ENCODE data around the gene NIN.

Gene NIN

DNA sequence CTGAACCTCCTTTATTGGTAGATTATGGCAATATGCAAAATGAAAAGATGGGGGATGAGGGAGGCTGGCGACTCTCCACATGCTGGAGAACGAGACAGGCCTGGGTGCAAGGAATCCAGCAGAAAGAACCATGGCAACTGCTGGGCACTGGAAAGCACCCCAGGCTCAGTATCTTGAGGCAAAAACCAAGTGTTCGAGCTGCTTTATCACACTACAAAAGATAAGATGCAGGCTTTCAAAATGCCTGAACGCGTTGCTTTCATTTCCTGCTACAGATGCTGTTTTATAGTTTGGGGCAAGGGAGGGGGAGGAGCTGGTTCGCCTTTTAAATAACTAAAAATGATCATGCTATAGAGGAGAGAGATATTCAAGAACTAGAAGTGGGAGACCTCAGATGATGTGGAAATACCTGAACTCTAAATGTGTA is 38.9 kb downstream of the NIN start:
- DNase-seq (ENCODE audit: low spot score): no peak

DNA sequence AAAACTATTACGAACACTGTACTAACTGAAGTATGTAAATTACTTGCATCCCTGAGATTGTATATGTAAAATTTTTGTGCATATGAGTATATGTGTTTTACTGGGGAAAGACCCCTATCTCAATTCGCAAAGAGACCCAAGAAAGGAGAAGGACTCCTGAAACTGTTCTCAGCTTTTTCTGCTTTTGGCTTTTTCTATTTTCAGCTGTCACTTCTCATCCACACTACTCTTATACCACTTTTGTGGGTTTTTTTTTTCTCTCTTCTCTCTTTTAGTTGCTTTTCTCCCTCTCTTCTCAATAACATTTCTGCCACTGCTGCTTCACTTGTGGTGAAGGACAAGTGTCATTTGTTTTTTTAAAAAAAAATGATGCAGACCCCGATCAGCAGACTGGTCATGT is 39.8 kb downstream of the NIN start:
- DNase-seq (ENCODE audit: low spot score): no peak

DNA sequence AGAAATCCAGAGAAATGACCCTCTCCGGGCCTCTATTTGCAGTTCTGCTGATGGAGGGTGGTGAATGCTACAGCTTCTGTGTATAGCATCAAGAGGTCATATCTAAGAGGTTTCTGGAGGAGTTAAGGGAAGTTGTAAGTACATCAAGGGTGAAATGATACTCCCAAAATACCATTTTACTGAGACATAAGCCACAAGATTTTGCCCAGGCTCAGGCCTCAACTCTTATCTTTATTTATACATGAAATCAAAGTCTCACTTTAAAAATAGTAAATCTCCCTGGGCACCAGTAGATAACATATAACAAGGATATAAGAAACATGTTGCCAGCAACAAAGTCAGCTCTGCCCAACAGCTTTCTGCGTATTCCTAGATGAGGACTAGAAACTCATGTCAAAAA is 40.4 kb downstream of the NIN start:
- no peak for DNase-seq (ENCODE audit: low spot score)

DNA sequence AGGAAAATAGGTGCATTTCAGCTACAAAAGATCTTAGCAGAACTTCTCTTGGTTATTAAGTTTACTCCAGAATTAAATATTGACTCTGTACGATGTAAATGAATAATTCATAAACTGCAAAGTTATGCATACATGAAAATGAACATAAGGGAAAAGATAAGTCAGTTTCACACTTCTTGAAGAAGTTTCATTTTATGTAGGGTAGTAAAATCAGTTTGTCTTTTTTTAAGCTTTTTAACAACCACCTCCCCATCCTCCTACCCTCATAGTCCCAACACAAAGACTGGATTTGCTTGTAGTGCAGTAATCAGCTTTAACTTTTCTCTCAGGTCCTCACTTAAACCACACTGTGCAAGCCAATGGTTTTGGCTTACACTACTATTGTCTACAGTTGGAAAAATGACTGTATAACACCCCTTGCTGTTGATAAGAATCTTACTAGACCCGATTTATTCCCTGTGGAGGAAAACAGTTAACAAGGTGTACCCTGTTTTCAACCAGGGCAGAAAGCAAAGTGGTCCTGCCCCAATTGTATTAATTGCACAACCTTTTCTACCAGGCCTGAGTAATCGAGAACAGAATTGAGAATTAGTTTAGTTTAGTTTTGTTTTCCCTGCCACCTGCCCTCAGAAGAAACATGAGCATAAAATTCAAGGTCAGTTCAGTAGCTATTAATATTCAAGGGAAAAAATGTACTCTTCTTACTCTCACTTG is 44.1 kb downstream of the NIN start:
- DNase-seq (ENCODE audit: low spot score): no peak

DNA sequence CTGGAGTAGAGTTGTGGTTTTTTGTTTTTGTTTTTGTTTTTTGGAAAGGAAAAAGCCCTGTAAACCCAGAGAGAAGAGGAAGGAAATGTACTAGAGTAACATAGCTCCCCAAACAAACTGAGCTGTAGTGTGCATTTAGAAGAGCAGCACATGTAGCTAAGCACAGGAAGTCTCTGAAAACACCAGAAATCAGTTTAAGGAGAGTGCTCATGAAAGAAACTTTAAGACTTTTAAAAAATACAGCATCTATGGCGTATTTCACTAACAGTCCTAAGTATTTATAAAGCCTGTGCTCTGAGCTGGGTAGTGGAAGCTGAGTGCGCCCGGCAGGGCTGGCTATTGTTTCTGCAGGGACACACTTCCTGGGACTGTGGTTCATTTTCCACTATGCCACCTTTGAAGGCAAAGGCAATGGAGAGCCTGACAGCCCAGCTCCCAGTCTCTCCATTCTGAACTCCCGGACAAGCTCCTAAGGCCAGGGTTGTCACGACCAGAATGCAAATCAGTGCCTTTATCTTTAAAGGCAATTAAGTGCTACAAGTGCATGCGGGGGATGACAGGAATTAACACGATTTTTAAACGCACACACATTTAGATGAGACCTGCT is 45.4 kb downstream of the NIN start:
- no peak for DNase-seq (ENCODE audit: low spot score)

DNA sequence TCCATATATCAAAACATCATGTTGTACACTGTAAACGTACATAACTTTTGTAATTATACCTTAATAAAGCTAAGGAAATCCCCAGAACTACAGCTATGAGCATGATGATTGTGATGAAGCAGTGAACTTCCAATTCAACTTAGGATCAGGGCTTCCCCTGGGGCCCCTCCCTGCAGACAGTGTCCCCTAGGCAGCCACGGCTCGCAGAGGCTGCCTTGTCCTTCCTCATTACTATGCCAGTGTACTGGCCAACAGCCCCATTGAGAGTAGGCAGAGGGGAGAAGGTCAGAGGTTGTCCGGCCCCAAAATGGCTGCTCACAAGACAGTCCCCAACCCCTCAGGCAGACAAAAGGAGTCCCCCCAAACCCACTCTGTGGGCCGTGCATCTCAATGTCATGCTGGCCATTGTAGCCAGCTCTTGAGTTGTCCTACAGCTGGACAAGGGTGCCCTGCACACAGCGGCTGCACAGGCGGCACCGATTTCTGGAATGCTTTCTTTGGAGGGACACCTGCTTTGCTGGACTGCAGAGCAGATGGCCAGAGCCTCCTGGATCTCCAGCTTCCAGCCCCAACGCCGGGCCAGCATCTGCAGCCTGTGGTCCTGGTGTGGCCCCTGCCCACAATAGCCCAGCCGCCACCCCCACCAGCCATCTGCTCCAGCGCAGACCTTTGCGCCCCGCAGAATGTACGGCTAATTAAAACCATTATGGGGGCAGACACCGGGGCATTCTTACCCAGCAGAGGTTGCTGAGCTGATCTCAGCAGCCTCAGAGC is 46.1 kb downstream of the NIN start:
- DNase-seq (ENCODE audit: low spot score): no peak

DNA sequence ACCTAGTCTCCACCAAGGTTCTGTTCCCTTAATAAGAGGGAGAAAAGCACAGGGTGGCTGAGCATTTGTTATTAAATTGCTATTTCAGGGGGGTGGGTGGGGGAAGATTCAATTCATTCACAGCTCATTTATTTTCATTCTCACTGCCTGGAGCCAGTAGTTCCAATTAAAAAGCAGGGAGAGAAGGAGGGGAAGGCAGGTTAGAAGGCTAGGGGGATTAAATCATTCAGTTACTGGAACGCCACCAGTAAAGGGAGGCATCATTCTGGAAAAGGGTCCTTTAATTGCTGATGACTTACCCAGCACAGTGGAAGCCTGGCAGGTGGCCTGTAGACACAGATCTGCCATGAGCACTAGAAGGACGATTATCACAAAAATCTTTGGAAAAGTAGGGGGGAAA is 47.4 kb downstream of the NIN start:
- no peak for DNase-seq (ENCODE audit: low spot score)

DNA sequence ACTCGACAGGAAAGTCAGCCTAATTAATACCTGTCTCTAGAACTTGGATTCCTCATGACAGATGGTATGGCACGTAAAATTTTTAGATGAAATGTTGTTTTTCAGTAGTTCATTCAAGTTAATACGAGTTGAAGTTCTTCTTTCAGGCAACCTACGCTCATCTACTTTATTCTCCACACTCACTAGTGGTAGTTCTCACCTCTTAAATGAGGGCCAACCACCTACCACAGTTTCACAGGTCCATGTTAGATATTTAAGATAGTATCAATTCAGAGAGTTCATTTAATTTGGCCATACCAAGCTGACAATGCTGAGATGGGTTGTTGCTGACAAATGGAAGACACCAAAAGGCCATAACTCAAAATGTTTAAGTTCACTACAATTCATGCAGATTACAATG is 50.6 kb downstream of the NIN start:
- no peak for DNase-seq (ENCODE audit: low spot score)

DNA sequence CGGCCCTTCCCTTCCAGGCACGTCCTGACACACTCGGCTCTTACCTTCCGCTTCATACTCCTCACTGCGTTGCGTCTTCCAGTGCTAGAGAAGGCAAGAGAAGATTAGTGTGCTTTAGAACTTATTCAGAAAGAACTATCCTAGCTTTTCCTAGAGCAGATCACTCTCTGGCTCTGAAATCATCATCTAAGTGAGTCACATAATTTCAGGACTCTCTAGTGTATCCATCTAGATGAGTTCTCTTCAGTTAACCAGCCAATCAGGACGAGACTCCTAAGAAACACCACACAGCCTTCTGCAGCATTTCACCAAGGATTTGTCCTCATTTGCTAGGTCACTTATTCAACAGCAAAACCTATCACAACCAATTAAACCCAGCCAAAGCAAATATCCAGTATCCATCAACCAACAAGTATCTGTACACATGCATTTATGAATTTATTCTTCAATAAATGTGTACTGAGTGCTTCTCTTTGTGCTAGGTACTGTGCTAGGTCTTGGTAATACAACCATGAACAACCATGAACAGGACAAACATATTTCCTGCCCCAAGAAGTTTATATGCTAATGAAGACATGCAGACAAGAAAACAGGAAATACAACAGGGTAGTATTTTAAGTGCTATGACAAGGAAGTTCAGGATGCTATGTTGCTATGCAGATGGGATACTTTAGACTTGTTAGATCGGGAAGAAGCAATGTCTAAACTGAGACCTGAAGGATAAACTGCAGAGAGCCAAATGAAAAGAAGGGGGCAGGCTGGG is 52.1 kb downstream of the NIN start:
- DNase-seq (ENCODE audit: low spot score): no peak

DNA sequence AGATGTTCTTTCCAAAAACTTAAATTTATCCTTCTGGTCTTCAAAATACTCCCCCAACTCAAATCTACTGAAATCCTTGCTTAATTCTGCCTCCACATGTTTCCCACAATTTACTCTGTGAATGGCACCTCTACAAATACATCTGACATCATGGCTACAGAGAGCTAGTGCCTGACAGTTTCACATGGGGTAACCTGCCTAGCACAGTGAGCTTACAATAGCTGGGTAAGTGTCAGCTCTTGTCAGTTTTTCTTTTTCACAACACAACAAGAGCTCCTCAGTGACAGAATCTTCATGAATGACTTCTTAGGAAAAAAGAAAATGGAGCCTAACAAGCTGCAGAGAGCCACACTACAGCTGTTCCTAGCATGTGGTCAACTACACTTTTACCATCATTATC is 54.4 kb downstream of the NIN start:
- DNase-seq (ENCODE audit: low spot score): no peak

DNA sequence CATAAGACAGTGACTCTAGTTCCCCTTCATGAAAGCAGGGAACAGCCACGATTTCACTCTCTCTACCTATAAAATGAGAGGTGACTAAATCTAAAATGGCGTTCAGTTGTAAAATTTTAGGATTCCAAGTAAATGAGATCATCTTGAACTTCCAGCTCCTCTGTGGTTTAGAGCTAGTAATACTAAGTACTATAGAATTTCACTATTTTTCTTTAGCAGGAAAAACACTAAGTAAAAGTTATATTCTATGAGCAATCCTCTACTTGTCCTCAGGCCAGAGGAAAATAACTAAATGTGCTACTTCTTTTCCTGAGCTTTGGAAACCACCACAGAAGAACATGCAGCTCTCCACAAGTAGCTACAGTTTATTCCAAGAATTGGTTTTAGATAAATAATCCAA is 55.6 kb downstream of the NIN start:
- no peak for DNase-seq (ENCODE audit: low spot score)

DNA sequence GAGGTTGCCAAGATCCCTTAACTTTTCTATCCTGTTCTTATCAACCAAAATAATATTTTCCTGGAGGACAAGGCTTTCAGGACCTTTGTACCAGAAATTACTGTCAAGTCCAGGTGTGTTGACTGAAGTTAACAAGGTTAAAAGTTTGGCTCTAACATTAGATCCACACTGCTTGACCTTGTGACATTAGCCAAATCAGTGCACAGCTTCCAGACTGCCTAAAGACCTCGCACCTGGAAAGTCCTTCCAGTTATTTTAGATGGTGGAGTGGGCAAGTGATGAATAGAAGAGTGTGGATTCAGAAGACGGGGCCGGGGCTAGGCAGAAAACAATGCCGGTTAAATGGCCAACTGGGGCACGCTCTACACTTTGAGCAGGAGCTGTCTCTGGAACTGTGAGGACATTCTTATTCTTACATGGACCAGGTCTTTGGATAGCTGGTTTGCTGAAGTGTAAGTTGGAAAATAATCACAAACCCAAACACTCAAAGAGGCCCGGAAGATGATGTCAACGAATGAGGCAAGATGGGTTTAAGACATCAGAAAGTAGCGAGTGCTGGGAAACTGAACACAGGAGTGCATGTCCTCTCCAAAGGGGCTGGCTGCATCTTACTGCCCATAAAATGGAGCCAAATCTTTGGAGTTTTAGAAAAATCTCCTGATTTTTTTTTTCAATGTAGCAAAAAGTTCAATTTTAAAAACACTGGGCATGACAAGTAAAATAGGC is 56.3 kb downstream of the NIN start:
- DNase-seq (ENCODE audit: low spot score): no peak

DNA sequence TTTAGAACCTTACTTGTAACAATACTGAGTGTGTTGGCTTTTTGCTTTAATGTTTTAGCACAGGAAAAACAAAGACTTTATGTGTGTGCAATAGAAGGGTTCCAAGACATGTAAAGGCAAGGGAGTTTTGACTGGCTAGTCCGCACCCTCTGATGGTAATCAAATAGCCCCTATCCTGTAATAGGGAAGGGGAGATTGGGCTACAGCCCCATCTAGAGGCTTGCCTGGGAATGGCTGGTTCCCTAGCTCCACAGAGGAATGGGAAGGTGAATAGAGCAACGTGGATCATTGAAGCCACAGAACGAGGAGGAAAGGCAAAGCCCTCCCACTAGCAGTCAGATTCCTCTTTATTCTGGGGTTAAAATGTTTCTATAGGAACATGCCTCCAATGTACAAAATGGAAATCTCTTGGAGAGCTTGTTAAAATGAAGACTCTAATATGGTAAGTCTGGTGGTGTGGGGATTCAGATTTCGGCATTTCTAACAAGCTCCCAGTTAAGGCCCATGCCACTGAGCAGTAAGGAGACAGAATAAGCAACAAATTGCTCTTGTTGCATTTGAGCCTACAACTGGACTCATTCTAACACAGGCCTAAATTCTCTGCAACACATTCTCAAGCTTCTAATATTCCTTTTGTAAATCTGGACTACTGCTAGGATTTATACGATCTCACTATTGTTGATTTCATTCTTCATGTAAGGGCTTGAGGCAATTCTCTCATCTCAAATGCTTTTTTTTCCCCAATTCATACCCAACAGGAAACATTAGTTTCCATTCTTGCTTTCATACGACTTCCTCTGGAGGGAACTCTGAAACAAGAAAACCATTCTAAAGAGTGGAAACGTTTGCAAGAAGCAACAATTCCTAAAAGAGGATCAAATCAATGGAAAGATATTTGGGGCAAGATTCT is 57.1 kb downstream of the NIN start:
- peak; percentile 65 for DNase-seq (ENCODE audit: low spot score)

DNA sequence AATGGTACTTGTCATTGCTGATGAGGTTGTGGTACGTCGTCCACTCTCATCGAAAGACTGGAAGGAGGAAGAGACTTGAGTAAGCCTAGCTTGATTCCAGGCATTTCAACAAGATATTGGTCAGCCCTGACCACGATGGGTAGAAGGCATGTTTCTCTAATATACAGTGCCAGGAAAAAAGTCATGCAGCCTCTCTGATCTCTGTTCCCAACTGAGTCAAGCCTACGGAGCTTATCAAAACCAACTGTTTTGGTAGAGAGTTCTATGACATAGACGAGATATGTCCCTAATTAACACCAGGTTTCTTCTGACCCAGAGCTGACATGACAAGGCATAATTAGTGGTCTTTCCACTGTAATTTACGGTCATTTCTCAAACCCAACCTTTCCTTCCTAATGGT is 58.5 kb downstream of the NIN start:
- DNase-seq (ENCODE audit: low spot score): no peak

DNA sequence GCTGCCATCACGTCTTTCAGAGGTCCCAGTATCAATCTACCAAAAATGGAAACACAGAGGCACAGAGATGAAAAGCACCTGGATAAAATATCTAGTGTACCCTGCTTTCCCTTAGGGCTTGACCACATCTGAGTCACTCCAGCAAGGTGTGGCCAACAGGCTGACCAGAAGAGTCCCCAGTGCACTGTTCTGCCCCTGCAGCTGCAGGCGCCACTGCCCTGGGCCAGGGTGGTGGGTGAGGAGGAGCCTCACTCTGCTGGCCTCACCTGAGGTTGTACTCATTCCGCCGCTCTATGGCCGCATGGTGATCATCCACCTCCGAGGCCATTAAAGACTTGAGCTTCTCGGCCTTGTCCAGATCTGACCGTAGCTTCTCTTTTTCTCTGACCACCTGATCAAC is 60.4 kb downstream of the NIN start:
- DNase-seq (ENCODE audit: low spot score): no peak

DNA sequence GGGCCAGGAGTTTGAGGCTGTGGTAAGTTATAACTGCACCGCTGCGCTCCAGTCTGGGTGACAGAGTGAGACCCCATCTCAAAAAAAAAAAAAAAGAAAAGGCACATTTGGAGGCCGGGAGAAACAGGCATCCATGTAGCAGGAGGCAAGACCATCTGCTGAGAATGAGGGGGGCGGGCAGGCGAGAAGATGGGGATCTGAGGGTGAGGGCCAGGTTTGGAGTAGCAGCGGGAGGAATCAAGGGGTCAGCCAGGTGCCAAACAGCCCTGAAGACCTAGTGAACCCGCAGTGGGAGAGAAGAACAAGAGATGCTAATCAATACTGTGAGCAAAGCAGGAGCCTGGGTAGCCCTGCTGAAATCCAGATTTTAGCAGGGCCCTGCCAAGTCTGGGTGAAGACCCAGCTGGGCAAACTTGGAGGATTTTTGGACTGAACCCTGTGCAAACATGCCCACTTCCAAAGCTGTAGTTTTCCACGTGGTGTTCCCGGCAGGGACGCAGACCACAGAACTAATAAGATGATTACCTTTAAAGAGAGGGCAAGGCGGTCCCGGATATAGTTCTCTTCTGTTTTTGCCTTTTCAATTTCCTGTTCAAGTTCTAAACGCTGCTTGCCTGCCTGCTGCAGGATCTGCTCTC is 61.0 kb downstream of the NIN start:
- no peak for DNase-seq (ENCODE audit: low spot score)

DNA sequence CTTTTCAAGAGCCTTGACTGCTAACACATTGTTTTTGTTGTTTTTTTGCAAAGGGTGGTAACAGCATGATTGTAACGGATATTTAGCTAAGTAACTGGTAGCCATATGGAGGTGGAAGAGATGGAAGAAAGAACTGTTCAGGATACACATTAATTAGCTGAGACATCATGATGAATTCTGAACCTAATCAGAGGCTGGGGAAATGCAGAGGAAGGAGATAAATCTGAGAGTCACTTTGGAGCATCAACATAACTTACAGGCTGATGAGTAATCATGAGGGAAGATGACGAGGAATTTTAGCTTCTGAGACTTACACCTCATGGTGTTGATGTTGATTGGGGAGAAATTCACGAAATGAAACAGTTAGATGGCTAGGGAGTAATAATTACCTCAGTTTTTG is 62.3 kb downstream of the NIN start:
- DNase-seq (ENCODE audit: low spot score): peak; percentile 45

DNA sequence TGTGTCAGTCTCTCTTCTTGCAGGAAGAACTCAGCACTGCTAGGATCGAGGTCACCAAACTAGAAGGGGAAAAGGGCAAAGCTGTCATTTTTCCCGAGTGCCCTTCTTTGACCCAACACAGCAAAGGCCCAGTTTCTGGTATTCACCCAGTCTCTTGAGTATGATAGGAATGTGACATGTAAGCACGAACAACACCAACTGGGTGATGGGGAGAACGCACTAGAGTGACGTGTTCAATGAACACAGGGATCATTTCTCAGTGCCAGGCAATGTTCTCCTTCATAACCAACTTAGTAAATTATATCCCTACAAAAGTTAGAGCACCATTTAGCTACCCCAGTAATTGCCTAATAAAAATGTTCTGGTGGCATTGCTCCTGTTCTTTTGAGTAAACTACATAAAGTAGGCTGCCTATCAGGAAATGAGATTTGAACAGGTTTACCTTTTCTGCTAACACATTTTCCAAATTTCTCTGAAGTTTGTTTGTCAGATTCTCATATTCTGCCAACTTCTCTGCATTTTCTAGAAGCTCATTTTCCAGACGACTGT is 64.5 kb downstream of the NIN start:
- DNase-seq (ENCODE audit: low spot score): no peak

DNA sequence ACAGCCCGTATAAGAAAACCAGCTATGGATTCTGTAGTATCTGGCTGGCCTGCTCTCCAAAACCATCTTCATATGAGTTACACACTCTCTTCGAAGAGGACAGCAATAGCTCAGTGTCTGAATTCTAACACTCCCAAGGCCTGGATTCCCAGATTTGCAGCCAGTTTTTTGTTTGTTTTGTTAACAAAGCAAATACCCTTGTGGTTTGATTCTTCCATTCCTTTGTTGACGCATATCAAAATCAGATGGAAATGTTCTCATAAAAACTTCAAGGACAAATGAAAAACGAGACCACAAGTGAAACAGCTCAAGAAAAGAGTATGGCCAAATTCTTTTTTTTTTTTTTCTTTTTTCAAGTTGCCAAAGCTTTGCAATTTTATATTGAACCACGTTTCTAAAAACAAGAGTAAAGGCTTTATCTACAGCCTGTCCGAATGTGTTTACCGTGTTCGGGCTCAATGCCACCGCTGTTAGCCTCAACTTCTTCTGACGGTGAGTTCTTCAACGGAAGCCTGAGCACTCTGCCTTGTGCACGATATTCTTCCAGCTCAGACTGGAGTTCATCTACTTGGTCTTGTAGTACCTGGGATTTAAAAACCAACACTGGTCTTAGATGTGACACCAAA is 67.5 kb downstream of the NIN start:
- no peak for DNase-seq (ENCODE audit: low spot score)

DNA sequence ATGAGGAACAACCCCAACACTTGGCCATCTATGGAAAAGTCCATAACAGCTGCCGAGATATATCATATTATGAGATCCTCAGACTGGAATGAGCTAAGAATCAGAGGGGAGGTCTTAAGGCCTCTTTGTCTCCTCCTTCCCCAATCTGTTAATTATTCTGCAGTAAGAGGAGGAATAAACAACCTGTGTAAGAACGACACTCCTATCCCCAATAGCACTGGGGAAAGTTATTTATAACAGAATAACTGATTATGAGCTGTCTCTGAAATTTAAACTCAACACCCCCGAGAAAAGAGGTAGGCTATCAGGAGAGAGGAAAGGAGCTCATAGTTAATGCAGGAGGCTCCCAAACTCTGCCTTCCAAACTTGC is 68.0 kb downstream of the NIN start:
- DNase-seq (ENCODE audit: low spot score): no peak

Measured in hematopoietic multipotent progenitor cell treated with erythropoietin and hydrocortisone succinate and interleukin-3 and kit ligand, for 17 days (in vitro differentiated cells).